Spleen (tissue), 7 donors: ENCODE data around the gene VLDLR.

Experiments used
- POLR2A ChIP-seq, 3 donors: fragments of 450-650 bp; IDR thresholded peaks; one replicate each; pipeline ENCODE4 v1.5.1; 2017; ENCODE audit warnings: antibody characterized with exemption in 3 of 3, mild to moderate bottlenecking in 1 of 3
- POLR2AphosphoS5 ChIP-seq, 3 donors: sonication (generic); formaldehyde crosslinking; IDR thresholded peaks; one replicate each; pipeline ENCODE4 v1.5.1; 2017; ENCODE audit warnings: antibody characterized with exemption in 3 of 3
- TF ChIP-seq, protein P1 (sequence below), 11 experiments: fragments of 200-600 bp in 7 of 11; fragments of 450-650 bp in 4 of 11; sonication (generic) in 4 of 11; IDR thresholded peaks in 8 of 11; conservative IDR thresholded peaks in 3 of 11; 1 replicate in 7 of 11; 2 replicates in 4 of 11; pipeline versions ENCODE4 v1.4.0 to v1.8.0; 2016 to 2021; ENCODE audit warnings: antibody characterized with exemption in 11 of 11, inconsistent platforms in 4 of 11, mild to moderate bottlenecking in 1 of 11
- donor health status: DM: no; HTN: no; CAD: no; lungs with moderate emphysema.
- donor health status: DM: no; HTN: no; CAD: no.
- donor health status: DM: no; HTN: no; CAD: no.

DNA sequence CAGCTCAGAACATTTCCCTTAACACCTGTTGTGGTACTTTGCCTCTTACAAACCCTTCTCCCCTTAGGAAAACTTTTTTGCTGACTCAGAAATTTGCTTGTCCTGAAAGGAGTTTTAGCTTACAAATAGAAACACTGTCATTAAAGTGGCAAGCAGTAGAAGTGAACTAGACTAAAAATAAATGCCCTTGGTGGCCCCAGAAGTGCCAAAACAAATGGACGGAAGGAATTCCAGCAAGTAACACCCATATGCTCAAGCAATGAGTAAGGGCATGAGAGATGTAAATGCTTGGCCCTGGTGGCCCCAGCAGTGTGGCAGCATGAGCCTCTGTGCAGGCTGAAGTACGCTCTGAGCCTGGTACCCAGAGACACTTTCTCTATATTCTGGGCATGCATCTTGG lies 8.6 kb downstream of the VLDLR start:
- TF ChIP-seq, protein P1, sequence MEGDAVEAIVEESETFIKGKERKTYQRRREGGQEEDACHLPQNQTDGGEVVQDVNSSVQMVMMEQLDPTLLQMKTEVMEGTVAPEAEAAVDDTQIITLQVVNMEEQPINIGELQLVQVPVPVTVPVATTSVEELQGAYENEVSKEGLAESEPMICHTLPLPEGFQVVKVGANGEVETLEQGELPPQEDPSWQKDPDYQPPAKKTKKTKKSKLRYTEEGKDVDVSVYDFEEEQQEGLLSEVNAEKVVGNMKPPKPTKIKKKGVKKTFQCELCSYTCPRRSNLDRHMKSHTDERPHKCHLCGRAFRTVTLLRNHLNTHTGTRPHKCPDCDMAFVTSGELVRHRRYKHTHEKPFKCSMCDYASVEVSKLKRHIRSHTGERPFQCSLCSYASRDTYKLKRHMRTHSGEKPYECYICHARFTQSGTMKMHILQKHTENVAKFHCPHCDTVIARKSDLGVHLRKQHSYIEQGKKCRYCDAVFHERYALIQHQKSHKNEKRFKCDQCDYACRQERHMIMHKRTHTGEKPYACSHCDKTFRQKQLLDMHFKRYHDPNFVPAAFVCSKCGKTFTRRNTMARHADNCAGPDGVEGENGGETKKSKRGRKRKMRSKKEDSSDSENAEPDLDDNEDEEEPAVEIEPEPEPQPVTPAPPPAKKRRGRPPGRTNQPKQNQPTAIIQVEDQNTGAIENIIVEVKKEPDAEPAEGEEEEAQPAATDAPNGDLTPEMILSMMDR (IDR thresholded peaks at IDR 0.05 in 8 of 11, conservative IDR thresholded peaks at IDR 0.05 in 3 of 11), result no peak
- TF ChIP-seq POLR2A (IDR thresholded peaks at IDR 0.05) (no peak), POLR2AphosphoS5 (IDR thresholded peaks at IDR 0.05) (no peak)
